PFSK-1 (cell line): Measurements from ENCODE around the gene EMX2.

Source experiments
- FOXP2 ChIP-seq: optimal IDR thresholded peaks from 2 replicates; pipeline ENCODE3; 2011; ENCODE audit warnings: borderline replicate concordance, control low read depth, inconsistent platforms; ENCODE audit not compliant: insufficient read depth; ENCODE audit errors: extremely low read length, extremely low read depth
- POLR2AphosphoS5 ChIP-seq: IDR thresholded peaks from 2 replicates; pipeline ENCODE4 v1.6.1; 2012; ENCODE audit warnings: low read depth, mild to moderate bottlenecking, control low read depth, low read length, moderate library complexity
- REST ChIP-seq, 2 experiments: IDR thresholded peaks; 2 replicates each; pipeline versions ENCODE4 v1.6.1 to v1.8.0; 2011 to 2012; ENCODE audit warnings: low read depth in 2 of 2, low read length in 2 of 2, control low read depth in 1 of 2, inconsistent platforms in 1 of 2, mild to moderate bottlenecking in 1 of 2, moderate library complexity in 1 of 2; ENCODE audit not compliant: insufficient read depth in 1 of 2
- SIN3A ChIP-seq: IDR thresholded peaks from 2 replicates; pipeline ENCODE4 v1.6.1; 2012; ENCODE audit warnings: mild to moderate bottlenecking, low read length, moderate library complexity, borderline replicate concordance; ENCODE audit not compliant: insufficient read depth
- TAF1 ChIP-seq: IDR thresholded peaks from 2 replicates; pipeline ENCODE4 v1.6.1; 2012; ENCODE audit warnings: low read length, control low read depth, borderline replicate concordance; ENCODE audit not compliant: insufficient read depth

The EMX2 gene

GRCh38 chr10:117555017-117555416 lies 12.5 kb downstream of the EMX2 start:
- TF ChIP-seq REST (IDR thresholded peaks at IDR 0.05; ENCODE audit: insufficient read depth in 1 of 2, low read depth in 2 of 2, low read length in 2 of 2) (no peak), FOXP2 (no peak), TAF1 (no peak), SIN3A (no peak), POLR2AphosphoS5 (no peak)

DNA sequence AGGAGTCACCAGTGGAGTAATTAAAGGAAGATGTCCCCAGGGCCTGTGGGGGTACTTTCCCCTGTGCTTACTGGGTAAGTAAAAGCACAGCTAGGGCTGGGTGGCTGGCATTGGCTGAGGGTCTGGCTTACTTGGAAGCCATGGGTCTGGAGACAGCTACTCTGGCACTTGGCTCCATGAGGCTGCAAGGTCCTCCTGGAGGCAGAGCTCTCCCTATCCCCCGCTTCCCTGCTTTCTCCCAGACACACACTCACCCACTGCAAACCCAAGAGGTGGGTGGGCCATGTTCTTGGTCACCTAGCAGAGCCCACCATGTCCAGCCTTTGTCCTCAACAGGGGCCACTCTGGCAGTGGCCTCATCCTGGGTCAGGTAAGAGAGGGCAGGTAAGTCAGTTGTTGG lies 13.3 kb downstream of the EMX2 start:
- TF ChIP-seq REST (IDR thresholded peaks at IDR 0.05; ENCODE audit: insufficient read depth in 1 of 2, low read depth in 2 of 2, low read length in 2 of 2): no peak
- TF ChIP-seq TAF1: no peak
- TF ChIP-seq FOXP2: no peak
- no peak for TF ChIP-seq POLR2AphosphoS5
- TF ChIP-seq SIN3A: no peak

- no peak for TF ChIP-seq POLR2AphosphoS5
- no peak for TF ChIP-seq TAF1
- no peak for TF ChIP-seq REST (IDR thresholded peaks at IDR 0.05; ENCODE audit: insufficient read depth in 1 of 2, low read depth in 2 of 2, low read length in 2 of 2)
- no peak for TF ChIP-seq FOXP2
- no peak for TF ChIP-seq SIN3A
Observed at GRCh38 chr10:117556356-117556755, 13.8 kb downstream of the EMX2 start.

DNA sequence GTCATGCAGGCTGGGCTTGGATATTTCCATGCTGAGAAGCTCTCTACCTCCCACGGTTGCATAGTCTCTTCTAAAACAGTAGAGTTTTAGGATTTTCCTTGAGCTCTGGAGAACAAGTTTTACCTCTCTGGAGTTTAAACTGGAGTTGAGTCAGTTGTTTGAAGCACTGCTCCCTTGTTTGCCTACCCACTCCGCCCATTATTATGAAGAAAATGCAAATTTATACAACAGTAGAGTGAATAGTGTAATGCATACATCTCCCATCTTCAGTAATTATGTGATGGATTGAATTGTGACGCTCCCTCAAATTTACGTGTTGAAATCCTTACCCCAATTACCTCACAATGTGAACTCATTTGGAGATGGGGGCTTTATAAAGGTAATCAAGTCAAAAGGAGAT lies 17.2 kb downstream of the EMX2 start:
- TF ChIP-seq REST (IDR thresholded peaks at IDR 0.05; ENCODE audit: insufficient read depth in 1 of 2, low read depth in 2 of 2, low read length in 2 of 2): no peak
- no peak for TF ChIP-seq POLR2AphosphoS5
- no peak for TF ChIP-seq FOXP2
- TF ChIP-seq SIN3A: no peak
- no peak for TF ChIP-seq TAF1

- no peak for TF ChIP-seq REST (IDR thresholded peaks at IDR 0.05; ENCODE audit: insufficient read depth in 1 of 2, low read depth in 2 of 2, low read length in 2 of 2)
- TF ChIP-seq FOXP2: no peak
- TF ChIP-seq POLR2AphosphoS5: no peak
- no peak for TF ChIP-seq TAF1
- TF ChIP-seq SIN3A: no peak
Observed at GRCh38 chr10:117560942-117561341, 18.4 kb downstream of the EMX2 start.
